ENCODE measurements around the gene TBXAS1.

Gene TBXAS1

GRCh38 chr7:139829025-139829774 is at the start of gene TBXAS1:
Gene TBXAS1 (plus strand): TSS chr7:139829264. CDS start chr7:139829391, 127 bp downstream.
- Histone ChIP-seq H3K4me3 (ENCODE audit: low read depth in 1 of 2, low read length in 2 of 2) (peak within 1 kb of the TSS; percentile 41 to 56), H3K27ac (ENCODE audit: low read length) (peak within 1 kb of the TSS; percentile 64), H3K27me3 (ENCODE audit: low read depth, low read length) (no peaks in the 10 kb centered on the region), H3K4me1 (ENCODE audit: control insufficient read depth in 1 of 2, insufficient read depth in 2 of 2, low read length in 2 of 2) (no peaks in the 10 kb centered on the region), H3K9me3 (ENCODE audit: control insufficient read depth in 1 of 2, low read length in 2 of 2) (peaks cover 0 to 2% of the 10 kb centered on the region in 2 donors), H3K36me3 (ENCODE audit: control insufficient read depth in 1 of 2, insufficient read depth in 2 of 2, low read length in 2 of 2) (no peaks in the 10 kb centered on the region)

- Histone ChIP-seq H3K4me3 (ENCODE audit: low read depth in 1 of 2, low read length in 2 of 2) (no peak overlapping the region), H3K36me3 (ENCODE audit: control insufficient read depth in 1 of 2, insufficient read depth in 2 of 2, low read length in 2 of 2) (no peaks in the 10 kb centered on the region), H3K4me1 (ENCODE audit: control insufficient read depth in 1 of 2, insufficient read depth in 2 of 2, low read length in 2 of 2) (peaks cover 4 to 8% of the 10 kb centered on the region in 2 donors), H3K27ac (ENCODE audit: low read length) (no peak overlapping the region), H3K27me3 (ENCODE audit: low read depth, low read length) (no peaks in the 10 kb centered on the region), H3K9me3 (ENCODE audit: control insufficient read depth in 1 of 2, low read length in 2 of 2) (no peaks in the 10 kb centered on the region)
Observed at GRCh38 chr7:139782932-139783331, 46.1 kb upstream of the TBXAS1 start.

- Histone ChIP-seq H3K4me3 (ENCODE audit: low read depth in 1 of 2, low read length in 2 of 2) (no peak overlapping the region), H3K36me3 (ENCODE audit: control insufficient read depth in 1 of 2, insufficient read depth in 2 of 2, low read length in 2 of 2) (no peaks in the 10 kb centered on the region)
Observed at GRCh38 chr7:139783647-139784385, 45.2 kb upstream of the TBXAS1 start.

GRCh38 chr7:139784648-139785047 is 44.4 kb upstream of the TBXAS1 start:
- no peaks in the 10 kb centered on the region for H3K27me3 ChIP-seq (ENCODE audit: low read depth, low read length)
- no peaks in the 10 kb centered on the region for H3K9me3 ChIP-seq (ENCODE audit: control insufficient read depth in 1 of 2, low read length in 2 of 2)
- no peak overlapping the region for H3K4me3 ChIP-seq (ENCODE audit: low read depth in 1 of 2, low read length in 2 of 2)
- peaks cover 0 to 8% of the 10 kb centered on the region in 2 donors for H3K4me1 ChIP-seq (ENCODE audit: control insufficient read depth in 1 of 2, insufficient read depth in 2 of 2, low read length in 2 of 2)
- no peak overlapping the region for H3K27ac ChIP-seq (ENCODE audit: low read length)
- no peaks in the 10 kb centered on the region for H3K36me3 ChIP-seq (ENCODE audit: control insufficient read depth in 1 of 2, insufficient read depth in 2 of 2, low read length in 2 of 2)

More at GRCh38 chr7:139783647-139784385, 45.2 kb upstream of the TBXAS1 start:
- no peak overlapping the region for H3K27ac ChIP-seq (ENCODE audit: low read length)
- peaks cover 2 to 8% of the 10 kb centered on the region in 2 donors for H3K4me1 ChIP-seq (ENCODE audit: control insufficient read depth in 1 of 2, insufficient read depth in 2 of 2, low read length in 2 of 2)
- H3K9me3 ChIP-seq (ENCODE audit: control insufficient read depth in 1 of 2, low read length in 2 of 2) = no peaks in the 10 kb centered on the region
- no peaks in the 10 kb centered on the region for H3K27me3 ChIP-seq (ENCODE audit: low read depth, low read length)

GRCh38 chr7:139791316-139791715 is 37.7 kb upstream of the TBXAS1 start:
- Histone ChIP-seq H3K4me1 (ENCODE audit: control insufficient read depth in 1 of 2, insufficient read depth in 2 of 2, low read length in 2 of 2) (no peaks in the 10 kb centered on the region), H3K36me3 (ENCODE audit: control insufficient read depth in 1 of 2, insufficient read depth in 2 of 2, low read length in 2 of 2) (no peaks in the 10 kb centered on the region), H3K9me3 (ENCODE audit: control insufficient read depth in 1 of 2, low read length in 2 of 2) (no peaks in the 10 kb centered on the region), H3K27ac (ENCODE audit: low read length) (no peak overlapping the region), H3K27me3 (ENCODE audit: low read depth, low read length) (no peaks in the 10 kb centered on the region), H3K4me3 (ENCODE audit: low read depth in 1 of 2, low read length in 2 of 2) (no peak overlapping the region)

GRCh38 chr7:139797607-139798006 is 31.5 kb upstream of the TBXAS1 start:
- Histone ChIP-seq H3K27ac (ENCODE audit: low read length) (no peak overlapping the region), H3K36me3 (ENCODE audit: control insufficient read depth in 1 of 2, insufficient read depth in 2 of 2, low read length in 2 of 2) (no peaks in the 10 kb centered on the region), H3K4me1 (ENCODE audit: control insufficient read depth in 1 of 2, insufficient read depth in 2 of 2, low read length in 2 of 2) (peaks cover 0 to 5% of the 10 kb centered on the region in 2 donors), H3K4me3 (ENCODE audit: low read depth in 1 of 2, low read length in 2 of 2) (no peak overlapping the region), H3K27me3 (ENCODE audit: low read depth, low read length) (no peaks in the 10 kb centered on the region), H3K9me3 (ENCODE audit: control insufficient read depth in 1 of 2, low read length in 2 of 2) (peaks cover 0 to 3% of the 10 kb centered on the region in 2 donors)

GRCh38 chr7:139798221-139798620 is 30.8 kb upstream of the TBXAS1 start:
- H3K4me3 ChIP-seq (ENCODE audit: low read depth in 1 of 2, low read length in 2 of 2) = no peak overlapping the region
- H3K36me3 ChIP-seq (ENCODE audit: control insufficient read depth in 1 of 2, insufficient read depth in 2 of 2, low read length in 2 of 2) = no peaks in the 10 kb centered on the region
- peaks cover 0 to 5% of the 10 kb centered on the region in 2 donors for H3K4me1 ChIP-seq (ENCODE audit: control insufficient read depth in 1 of 2, insufficient read depth in 2 of 2, low read length in 2 of 2)
- H3K9me3 ChIP-seq (ENCODE audit: control insufficient read depth in 1 of 2, low read length in 2 of 2) = peaks cover 0 to 3% of the 10 kb centered on the region in 2 donors
- H3K27ac ChIP-seq (ENCODE audit: low read length) = no peak overlapping the region
- no peaks in the 10 kb centered on the region for H3K27me3 ChIP-seq (ENCODE audit: low read depth, low read length)

- Histone ChIP-seq H3K27me3 (ENCODE audit: low read depth, low read length) (no peaks in the 10 kb centered on the region), H3K27ac (ENCODE audit: low read length) (no peak overlapping the region), H3K9me3 (ENCODE audit: control insufficient read depth in 1 of 2, low read length in 2 of 2) (peaks cover 0 to 3% of the 10 kb centered on the region in 2 donors), H3K4me3 (ENCODE audit: low read depth in 1 of 2, low read length in 2 of 2) (no peak overlapping the region), H3K4me1 (ENCODE audit: control insufficient read depth in 1 of 2, insufficient read depth in 2 of 2, low read length in 2 of 2) (peaks cover 0 to 5% of the 10 kb centered on the region in 2 donors), H3K36me3 (ENCODE audit: control insufficient read depth in 1 of 2, insufficient read depth in 2 of 2, low read length in 2 of 2) (no peaks in the 10 kb centered on the region)
Observed at GRCh38 chr7:139798892-139799291, 30.2 kb upstream of the TBXAS1 start.

- Histone ChIP-seq H3K36me3 (ENCODE audit: control insufficient read depth in 1 of 2, insufficient read depth in 2 of 2, low read length in 2 of 2) (no peaks in the 10 kb centered on the region), H3K9me3 (ENCODE audit: control insufficient read depth in 1 of 2, low read length in 2 of 2) (peaks cover 0 to 3% of the 10 kb centered on the region in 2 donors), H3K27ac (ENCODE audit: low read length) (no peak overlapping the region), H3K4me1 (ENCODE audit: control insufficient read depth in 1 of 2, insufficient read depth in 2 of 2, low read length in 2 of 2) (peaks cover 0 to 5% of the 10 kb centered on the region in 2 donors), H3K27me3 (ENCODE audit: low read depth, low read length) (no peaks in the 10 kb centered on the region), H3K4me3 (ENCODE audit: low read depth in 1 of 2, low read length in 2 of 2) (no peak overlapping the region)
Observed at GRCh38 chr7:139799586-139799985, 29.5 kb upstream of the TBXAS1 start.

GRCh38 chr7:139804571-139804970 is 24.5 kb upstream of the TBXAS1 start:
- Histone ChIP-seq H3K9me3 (ENCODE audit: control insufficient read depth in 1 of 2, low read length in 2 of 2) (peaks cover 0 to 3% of the 10 kb centered on the region in 2 donors), H3K27me3 (ENCODE audit: low read depth, low read length) (no peaks in the 10 kb centered on the region), H3K27ac (ENCODE audit: low read length) (no peak overlapping the region), H3K36me3 (ENCODE audit: control insufficient read depth in 1 of 2, insufficient read depth in 2 of 2, low read length in 2 of 2) (no peaks in the 10 kb centered on the region), H3K4me1 (ENCODE audit: control insufficient read depth in 1 of 2, insufficient read depth in 2 of 2, low read length in 2 of 2) (no peaks in the 10 kb centered on the region), H3K4me3 (ENCODE audit: low read depth in 1 of 2, low read length in 2 of 2) (no peak overlapping the region)

- Histone ChIP-seq H3K36me3 (ENCODE audit: control insufficient read depth in 1 of 2, insufficient read depth in 2 of 2, low read length in 2 of 2) (no peaks in the 10 kb centered on the region), H3K9me3 (ENCODE audit: control insufficient read depth in 1 of 2, low read length in 2 of 2) (no peaks in the 10 kb centered on the region), H3K27me3 (ENCODE audit: low read depth, low read length) (no peaks in the 10 kb centered on the region), H3K4me1 (ENCODE audit: control insufficient read depth in 1 of 2, insufficient read depth in 2 of 2, low read length in 2 of 2) (no peaks in the 10 kb centered on the region), H3K4me3 (ENCODE audit: low read depth in 1 of 2, low read length in 2 of 2) (no peak overlapping the region), H3K27ac (ENCODE audit: low read length) (no peak overlapping the region)
Observed at GRCh38 chr7:139807009-139807408, 22.1 kb upstream of the TBXAS1 start.
